ENCODE data around the gene OCA2. TPM values are rescaled to one million over a fixed set of nuclear protein-coding genes. Genes with fewer than 3 reads are reported as not detected.

OCA2 gene
- total RNA-seq, 1 donor from 2014 or later = 1.7 TPM

DNA sequence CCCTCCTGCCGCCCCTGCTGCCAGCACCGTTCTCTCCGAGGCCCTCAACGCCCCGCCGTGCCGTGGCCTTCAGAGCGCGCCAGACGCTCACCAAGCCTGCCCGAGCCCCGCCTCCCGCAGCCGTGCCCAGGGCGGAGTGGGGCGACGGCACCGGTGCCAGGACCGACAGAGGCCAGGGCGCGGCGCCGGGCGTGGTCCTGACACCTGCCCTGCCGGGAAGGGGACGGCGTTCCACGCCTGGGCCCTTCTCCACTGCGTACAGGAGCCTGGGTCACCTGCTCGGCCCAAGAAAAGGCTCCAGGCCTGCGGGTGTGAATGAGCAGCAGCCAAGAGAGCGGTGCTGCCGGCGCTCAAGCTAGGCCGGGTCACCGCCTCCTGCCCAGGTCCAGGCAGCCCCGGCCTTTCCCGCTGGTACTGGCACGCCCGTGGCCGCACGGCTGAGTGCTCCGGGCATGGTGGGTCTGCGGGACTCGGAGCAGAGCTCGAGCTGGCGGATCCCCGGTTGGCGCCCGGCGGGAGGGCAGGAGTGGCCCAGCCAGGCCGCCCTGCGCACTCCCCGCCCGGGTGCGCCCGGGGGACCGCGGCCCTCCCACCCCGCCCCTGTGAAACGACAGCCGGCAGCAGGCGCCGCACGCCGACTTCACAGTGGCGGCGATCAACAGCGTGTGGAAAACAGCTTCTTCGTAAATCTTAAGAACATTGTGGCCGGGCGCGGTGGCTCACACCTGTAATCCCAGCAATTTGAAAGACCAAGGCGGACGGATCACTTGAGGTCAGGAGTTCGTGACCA is 4.2 kb downstream of the OCA2 start:
- peaks cover 20% of the 10 kb centered on the region for H3K4me1 Mint-ChIP-seq (ENCODE audit: low read depth, unreplicated experiment)
- no peaks in the 10 kb centered on the region for H3K36me3 Mint-ChIP-seq (ENCODE audit: unreplicated experiment)
- peaks cover 24% of the 10 kb centered on the region for H3K27me3 Mint-ChIP-seq (ENCODE audit: unreplicated experiment)
- TF ChIP-seq, protein P1, sequence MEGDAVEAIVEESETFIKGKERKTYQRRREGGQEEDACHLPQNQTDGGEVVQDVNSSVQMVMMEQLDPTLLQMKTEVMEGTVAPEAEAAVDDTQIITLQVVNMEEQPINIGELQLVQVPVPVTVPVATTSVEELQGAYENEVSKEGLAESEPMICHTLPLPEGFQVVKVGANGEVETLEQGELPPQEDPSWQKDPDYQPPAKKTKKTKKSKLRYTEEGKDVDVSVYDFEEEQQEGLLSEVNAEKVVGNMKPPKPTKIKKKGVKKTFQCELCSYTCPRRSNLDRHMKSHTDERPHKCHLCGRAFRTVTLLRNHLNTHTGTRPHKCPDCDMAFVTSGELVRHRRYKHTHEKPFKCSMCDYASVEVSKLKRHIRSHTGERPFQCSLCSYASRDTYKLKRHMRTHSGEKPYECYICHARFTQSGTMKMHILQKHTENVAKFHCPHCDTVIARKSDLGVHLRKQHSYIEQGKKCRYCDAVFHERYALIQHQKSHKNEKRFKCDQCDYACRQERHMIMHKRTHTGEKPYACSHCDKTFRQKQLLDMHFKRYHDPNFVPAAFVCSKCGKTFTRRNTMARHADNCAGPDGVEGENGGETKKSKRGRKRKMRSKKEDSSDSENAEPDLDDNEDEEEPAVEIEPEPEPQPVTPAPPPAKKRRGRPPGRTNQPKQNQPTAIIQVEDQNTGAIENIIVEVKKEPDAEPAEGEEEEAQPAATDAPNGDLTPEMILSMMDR (IDR thresholded peaks at IDR 0.05; ENCODE audit: partially characterized antibody, unreplicated experiment) = no peak
- H3K9me3 Mint-ChIP-seq (ENCODE audit: unreplicated experiment) = peaks cover 18% of the 10 kb centered on the region
- H3K27ac Mint-ChIP-seq (ENCODE audit: unreplicated experiment) = no peak overlapping the region
- H3K4me3 Mint-ChIP-seq (ENCODE audit: unreplicated experiment) = peak overlapping the region; percentile 94
- DNase-seq = peak; percentile 50

DNA sequence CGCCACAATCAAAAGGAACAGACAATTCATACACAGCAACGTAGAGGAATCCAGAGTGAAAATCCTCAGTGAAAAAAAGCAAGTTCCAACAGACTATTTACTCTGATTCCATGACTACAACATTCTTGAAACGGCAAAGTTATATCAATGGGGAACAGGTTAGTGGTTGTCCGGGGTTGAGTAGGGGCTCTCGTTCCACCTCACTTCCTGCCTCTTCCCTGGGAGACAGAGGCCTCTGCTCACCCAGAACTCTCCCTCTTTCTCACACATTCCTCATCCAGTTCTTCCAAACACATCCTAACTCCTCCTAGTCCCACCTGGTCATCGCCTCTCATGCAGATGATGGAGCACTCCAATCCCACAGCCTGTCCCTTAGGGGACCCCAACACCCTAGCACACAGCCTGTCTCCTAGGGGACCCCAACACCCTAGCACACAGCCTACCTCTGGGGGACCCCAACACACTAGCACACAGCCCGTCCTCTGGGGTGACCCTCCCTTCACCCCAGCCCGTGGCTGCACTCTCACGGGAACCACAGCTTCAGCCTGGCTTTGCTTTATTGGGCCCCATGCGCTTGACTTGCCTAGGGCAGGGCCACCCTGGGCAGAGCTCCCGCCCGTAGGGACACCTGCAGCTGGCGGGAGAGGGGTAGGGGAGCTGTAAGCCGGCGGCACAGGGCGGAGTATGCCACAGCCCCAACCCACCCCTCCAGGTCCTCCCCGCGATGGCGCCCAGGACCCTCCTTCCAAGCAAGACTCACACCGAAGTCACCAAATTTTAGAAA is 5.2 kb downstream of the OCA2 start:
- no peak for DNase-seq
- H3K27me3 Mint-ChIP-seq (ENCODE audit: unreplicated experiment) = peaks cover 21% of the 10 kb centered on the region
- no peak overlapping the region for H3K4me3 Mint-ChIP-seq (ENCODE audit: unreplicated experiment)
- H3K9me3 Mint-ChIP-seq (ENCODE audit: unreplicated experiment) = peaks cover 15% of the 10 kb centered on the region
- H3K4me1 Mint-ChIP-seq (ENCODE audit: low read depth, unreplicated experiment) = peaks cover 16% of the 10 kb centered on the region
- H3K36me3 Mint-ChIP-seq (ENCODE audit: unreplicated experiment) = no peaks in the 10 kb centered on the region
- TF ChIP-seq, protein P1 (IDR thresholded peaks at IDR 0.05; ENCODE audit: partially characterized antibody, unreplicated experiment) = no peak
- H3K27ac Mint-ChIP-seq (ENCODE audit: unreplicated experiment) = peak overlapping the region; percentile 15

DNA sequence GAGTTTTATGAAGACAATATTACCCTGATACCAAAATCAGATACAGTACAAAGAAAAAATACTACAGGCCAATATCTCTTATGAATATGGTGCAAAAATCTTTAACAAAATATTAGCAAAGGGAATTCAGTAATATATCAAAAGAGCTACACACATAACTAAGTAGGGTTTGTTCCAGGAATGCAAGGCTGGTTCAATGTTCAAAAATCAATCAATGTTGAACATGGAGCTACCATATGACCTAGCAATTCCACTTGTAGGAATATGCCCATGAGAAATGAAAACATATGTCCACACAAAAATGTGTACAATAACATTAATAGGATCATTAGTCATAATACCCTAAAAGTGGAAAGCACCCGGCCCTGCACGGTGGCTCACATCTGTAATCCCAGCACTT is 7.8 kb downstream of the OCA2 start:
- H3K4me1 Mint-ChIP-seq (ENCODE audit: low read depth, unreplicated experiment) = peaks cover 2% of the 10 kb centered on the region
- H3K27ac Mint-ChIP-seq (ENCODE audit: unreplicated experiment) = no peak overlapping the region
- peaks cover 11% of the 10 kb centered on the region for H3K9me3 Mint-ChIP-seq (ENCODE audit: unreplicated experiment)
- H3K36me3 Mint-ChIP-seq (ENCODE audit: unreplicated experiment) = peaks cover 4% of the 10 kb centered on the region
- peaks cover 14% of the 10 kb centered on the region for H3K27me3 Mint-ChIP-seq (ENCODE audit: unreplicated experiment)
- DNase-seq = no peak
- H3K4me3 Mint-ChIP-seq (ENCODE audit: unreplicated experiment) = no peak overlapping the region
- TF ChIP-seq, protein P1 (IDR thresholded peaks at IDR 0.05; ENCODE audit: partially characterized antibody, unreplicated experiment) = no peak

DNA sequence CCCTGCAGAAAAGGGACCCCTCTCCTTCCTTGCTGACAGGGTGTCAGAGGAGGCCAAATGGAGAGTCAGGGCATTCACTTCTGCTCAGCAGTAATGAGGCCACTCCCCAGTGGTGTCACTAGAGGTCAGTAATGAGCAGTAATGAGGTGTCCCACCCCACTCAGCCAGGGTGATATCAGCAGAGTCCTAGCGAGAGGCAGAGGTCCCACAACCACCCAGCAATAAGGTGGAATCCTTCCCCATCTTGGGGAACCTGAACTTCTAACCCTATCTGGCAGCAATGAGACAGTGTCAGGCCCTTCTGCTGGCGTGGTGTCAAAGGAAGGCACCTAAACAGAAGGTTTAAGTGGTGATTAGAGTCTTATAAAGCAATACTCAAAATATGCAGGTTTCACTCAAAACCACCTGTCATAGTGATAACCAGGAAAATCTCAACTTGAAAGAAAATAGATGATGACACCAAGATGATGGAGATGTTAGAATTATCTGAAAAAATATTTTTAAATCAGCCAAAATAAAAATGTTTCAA is 12.9 kb downstream of the OCA2 start:
- Mint-ChIP-seq H3K9me3 (ENCODE audit: unreplicated experiment) (peaks cover 4% of the 10 kb centered on the region), H3K4me3 (ENCODE audit: unreplicated experiment) (no peak overlapping the region), H3K4me1 (ENCODE audit: low read depth, unreplicated experiment) (no peaks in the 10 kb centered on the region), H3K36me3 (ENCODE audit: unreplicated experiment) (peaks cover 4% of the 10 kb centered on the region), H3K27me3 (ENCODE audit: unreplicated experiment) (no peaks in the 10 kb centered on the region), H3K27ac (ENCODE audit: unreplicated experiment) (no peak overlapping the region)
- peak; percentile 75 for DNase-seq
- TF ChIP-seq, protein P1 (IDR thresholded peaks at IDR 0.05; ENCODE audit: partially characterized antibody, unreplicated experiment) = peak; percentile 77

Data from glutamatergic neuron (in vitro differentiated cells).